Lower leg skin (tissue), 3 donors: ENCODE data around the gene KRTAP2-3.
"Not testable (repeated sequence)": the region's sequence is repeated elsewhere in the genome, so short reads cannot be mapped to it uniquely, and the experiment has no call there.

Source experiments
- POLR2A ChIP-seq, 2 donors: fragments of 450-650 bp; IDR thresholded peaks; one replicate each; pipeline ENCODE4 v1.6.1; 2016 to 2017; ENCODE audit warnings: antibody characterized with exemption in 2 of 2, mild to moderate bottlenecking in 1 of 2, moderate library complexity in 1 of 2
- TF ChIP-seq, protein P1 (sequence below), 3 donors: fragments of 450-650 bp; IDR thresholded peaks; one replicate each; pipeline ENCODE4 v1.5.1; 2016; ENCODE audit warnings: antibody characterized with exemption in 3 of 3, mild to moderate bottlenecking in 3 of 3, moderate library complexity in 2 of 3

GRCh38 chr17:41046735-41047465 lies 13.0 kb downstream of the KRTAP2-3 start, which contains the start of gene KRTAP2-1:
- TF ChIP-seq, protein P1, sequence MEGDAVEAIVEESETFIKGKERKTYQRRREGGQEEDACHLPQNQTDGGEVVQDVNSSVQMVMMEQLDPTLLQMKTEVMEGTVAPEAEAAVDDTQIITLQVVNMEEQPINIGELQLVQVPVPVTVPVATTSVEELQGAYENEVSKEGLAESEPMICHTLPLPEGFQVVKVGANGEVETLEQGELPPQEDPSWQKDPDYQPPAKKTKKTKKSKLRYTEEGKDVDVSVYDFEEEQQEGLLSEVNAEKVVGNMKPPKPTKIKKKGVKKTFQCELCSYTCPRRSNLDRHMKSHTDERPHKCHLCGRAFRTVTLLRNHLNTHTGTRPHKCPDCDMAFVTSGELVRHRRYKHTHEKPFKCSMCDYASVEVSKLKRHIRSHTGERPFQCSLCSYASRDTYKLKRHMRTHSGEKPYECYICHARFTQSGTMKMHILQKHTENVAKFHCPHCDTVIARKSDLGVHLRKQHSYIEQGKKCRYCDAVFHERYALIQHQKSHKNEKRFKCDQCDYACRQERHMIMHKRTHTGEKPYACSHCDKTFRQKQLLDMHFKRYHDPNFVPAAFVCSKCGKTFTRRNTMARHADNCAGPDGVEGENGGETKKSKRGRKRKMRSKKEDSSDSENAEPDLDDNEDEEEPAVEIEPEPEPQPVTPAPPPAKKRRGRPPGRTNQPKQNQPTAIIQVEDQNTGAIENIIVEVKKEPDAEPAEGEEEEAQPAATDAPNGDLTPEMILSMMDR (IDR thresholded peaks at IDR 0.05) = not testable (repeated sequence)
- not testable (repeated sequence) for TF ChIP-seq POLR2A (IDR thresholded peaks at IDR 0.05)
